Measurements from ENCODE around the gene CPSF7. TPM values are rescaled to one million over a fixed set of nuclear protein-coding genes. Genes with fewer than 3 reads are reported as not detected.

The CPSF7 gene
- total RNA-seq, 1 experiment from 2014 or later, result 87.0 TPM

DNA sequence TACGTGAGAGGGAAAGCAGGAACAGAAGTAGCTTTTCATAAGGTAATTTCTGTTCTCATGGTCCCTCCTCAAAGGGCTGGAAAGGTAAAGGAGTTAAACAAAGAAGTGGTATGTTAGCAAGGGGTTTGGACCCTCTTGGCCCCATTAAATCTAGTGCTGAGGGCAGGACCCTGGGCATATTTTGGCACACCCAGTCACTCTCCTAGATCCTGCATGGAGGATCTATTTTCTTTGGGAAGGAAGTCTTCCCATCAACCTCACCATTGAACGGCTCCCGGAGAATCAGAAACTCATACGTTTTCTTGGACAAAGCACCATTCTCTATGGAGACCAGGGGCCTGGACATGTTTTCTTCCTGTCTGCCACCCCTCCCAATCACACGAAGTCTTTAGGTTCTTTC, 25.7 kb downstream of the CPSF7 start:
- intact Hi-C loops (cut with micrococcal nuclease; ENCODE audit: unreplicated experiment), result no loop called here
- no peaks in the 10 kb centered on the region; the same call in 1 of the 2 replicates for H3K9me2 ChIP-seq (ENCODE audit: insufficient read depth)
- peaks cover 60% of the 10 kb centered on the region for H3K36me3 ChIP-seq (ENCODE audit: low read depth)
- no peak overlapping the region for H3K27ac ChIP-seq
- no peak for TF ChIP-seq EZH2 (IDR thresholded peaks at IDR 0.05; ENCODE audit: low read depth)
- TF ChIP-seq, protein P1, sequence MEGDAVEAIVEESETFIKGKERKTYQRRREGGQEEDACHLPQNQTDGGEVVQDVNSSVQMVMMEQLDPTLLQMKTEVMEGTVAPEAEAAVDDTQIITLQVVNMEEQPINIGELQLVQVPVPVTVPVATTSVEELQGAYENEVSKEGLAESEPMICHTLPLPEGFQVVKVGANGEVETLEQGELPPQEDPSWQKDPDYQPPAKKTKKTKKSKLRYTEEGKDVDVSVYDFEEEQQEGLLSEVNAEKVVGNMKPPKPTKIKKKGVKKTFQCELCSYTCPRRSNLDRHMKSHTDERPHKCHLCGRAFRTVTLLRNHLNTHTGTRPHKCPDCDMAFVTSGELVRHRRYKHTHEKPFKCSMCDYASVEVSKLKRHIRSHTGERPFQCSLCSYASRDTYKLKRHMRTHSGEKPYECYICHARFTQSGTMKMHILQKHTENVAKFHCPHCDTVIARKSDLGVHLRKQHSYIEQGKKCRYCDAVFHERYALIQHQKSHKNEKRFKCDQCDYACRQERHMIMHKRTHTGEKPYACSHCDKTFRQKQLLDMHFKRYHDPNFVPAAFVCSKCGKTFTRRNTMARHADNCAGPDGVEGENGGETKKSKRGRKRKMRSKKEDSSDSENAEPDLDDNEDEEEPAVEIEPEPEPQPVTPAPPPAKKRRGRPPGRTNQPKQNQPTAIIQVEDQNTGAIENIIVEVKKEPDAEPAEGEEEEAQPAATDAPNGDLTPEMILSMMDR (conservative IDR thresholded peaks at IDR 0.05), result no peak
- no peak overlapping the region for H3K4me2 ChIP-seq
- no peaks in the 10 kb centered on the region for H3K79me2 ChIP-seq (ENCODE audit: low read depth)
- no TSS peak for BruUV-seq (replicated peaks)
- ChIA-PET CTCF (interaction anchor here (0.7 kb wide), 1 partner anchor 373 kb away, joined by 3 read pairs; no protein-coding TSS in a partner anchor), POLR2A (ENCODE audit: unreplicated experiment) (no interaction called here)
- H3F3A ChIP-seq (ENCODE audit: insufficient read depth, low read depth), result peaks cover 40% of the 10 kb centered on the region
- H3K27me3 ChIP-seq (ENCODE audit: insufficient read depth, low read depth), result no peaks in the 10 kb centered on the region
- DNase-seq, result no peak
- H4K20me1 ChIP-seq (ENCODE audit: insufficient read depth), result peaks cover 13% of the 10 kb centered on the region; the same call in 1 of the 2 replicates
- no peak overlapping the region for H2AFZ ChIP-seq
- H3K4me1 ChIP-seq (replicated peaks; ENCODE audit: insufficient read depth), result no peaks in the 10 kb centered on the region
- H3K9me3 ChIP-seq (ENCODE audit: insufficient read depth, low read depth), result no peaks in the 10 kb centered on the region
- H3K4me3 ChIP-seq, result no peak overlapping the region

DNA sequence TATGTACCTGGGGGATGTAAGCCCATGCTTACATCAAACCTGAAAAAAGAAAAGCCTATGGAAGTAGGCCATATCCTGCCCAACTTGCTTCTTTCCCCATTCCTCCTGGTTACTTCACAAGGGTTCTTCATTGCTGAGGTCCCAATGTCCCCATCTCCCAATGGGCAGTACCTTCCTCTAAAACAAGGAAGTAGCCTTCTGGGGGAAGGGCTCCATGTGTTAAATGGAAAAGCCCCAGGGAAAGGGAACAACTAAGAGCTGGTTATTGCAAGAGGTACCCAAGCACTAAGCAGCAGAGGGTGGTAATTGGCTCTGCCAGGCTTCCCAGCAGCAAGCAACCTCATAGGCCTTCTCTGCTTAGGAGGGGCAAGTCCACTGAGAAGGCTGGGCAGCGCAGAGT, 26.1 kb downstream of the CPSF7 start:
- Histone ChIP-seq H3K9me2 (ENCODE audit: insufficient read depth) (no peaks in the 10 kb centered on the region; the same call in 1 of the 2 replicates), H3K4me2 (no peak overlapping the region), H3K27ac (no peak overlapping the region), H3K27me3 (ENCODE audit: insufficient read depth, low read depth) (no peaks in the 10 kb centered on the region), H2AFZ (no peak overlapping the region), H3K79me2 (ENCODE audit: low read depth) (no peaks in the 10 kb centered on the region), H3F3A (ENCODE audit: insufficient read depth, low read depth) (peaks cover 40% of the 10 kb centered on the region), H4K20me1 (ENCODE audit: insufficient read depth) (peaks cover 13% of the 10 kb centered on the region; the same call in 1 of the 2 replicates), H3K4me3 (no peak overlapping the region), H3K9me3 (ENCODE audit: insufficient read depth, low read depth) (no peaks in the 10 kb centered on the region), H3K36me3 (ENCODE audit: low read depth) (peaks cover 55% of the 10 kb centered on the region), H3K4me1 (replicated peaks; ENCODE audit: insufficient read depth) (no peaks in the 10 kb centered on the region)
- no peak for TF ChIP-seq EZH2 (IDR thresholded peaks at IDR 0.05; ENCODE audit: low read depth)
- TF ChIP-seq, protein P1 (conservative IDR thresholded peaks at IDR 0.05), result no peak
- ChIA-PET CTCF (interaction anchor here (0.7 kb wide), 1 partner anchor 372 kb away, joined by 3 read pairs; no protein-coding TSS in a partner anchor), POLR2A (ENCODE audit: unreplicated experiment) (no interaction called here)
- no TSS peak for BruUV-seq (replicated peaks)
- intact Hi-C loops (cut with micrococcal nuclease; ENCODE audit: unreplicated experiment), result no loop called here
- DNase-seq, result no peak

DNA sequence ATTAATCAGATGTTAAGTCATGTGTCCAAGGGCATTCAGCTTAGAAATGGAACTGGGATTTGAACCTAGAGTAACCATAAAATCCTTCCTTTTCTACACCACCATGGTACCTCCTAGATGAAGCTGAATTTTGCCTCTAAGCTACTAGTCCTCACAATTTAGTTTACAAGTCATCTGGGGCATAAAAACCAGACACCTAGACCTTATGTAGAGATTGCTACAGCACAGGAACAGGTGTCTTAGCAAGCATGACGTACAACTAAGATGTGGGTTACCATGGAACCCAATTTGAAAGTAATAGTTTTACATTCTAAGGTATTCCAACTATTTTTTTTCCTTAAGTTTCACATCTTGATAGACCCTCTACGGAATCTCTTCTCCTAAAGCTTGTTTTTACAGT, 28.2 kb downstream of the CPSF7 start:
- Histone ChIP-seq H3K9me3 (ENCODE audit: insufficient read depth, low read depth) (no peaks in the 10 kb centered on the region), H3K79me2 (ENCODE audit: low read depth) (no peaks in the 10 kb centered on the region), H3K9me2 (ENCODE audit: insufficient read depth) (no peaks in the 10 kb centered on the region; the same call in 1 of the 2 replicates), H3F3A (ENCODE audit: insufficient read depth, low read depth) (peaks cover 40% of the 10 kb centered on the region), H4K20me1 (ENCODE audit: insufficient read depth) (peaks cover 5% of the 10 kb centered on the region; the same call in 1 of the 2 replicates), H3K4me2 (no peak overlapping the region), H3K27ac (peak overlapping the region; percentile 13; the same call in 1 of the 2 replicates), H3K36me3 (ENCODE audit: low read depth) (peaks cover 37% of the 10 kb centered on the region), H3K4me1 (replicated peaks; ENCODE audit: insufficient read depth) (no peaks in the 10 kb centered on the region), H2AFZ (no peak overlapping the region), H3K4me3 (no peak overlapping the region), H3K27me3 (ENCODE audit: insufficient read depth, low read depth) (no peaks in the 10 kb centered on the region)
- intact Hi-C loops (cut with micrococcal nuclease; ENCODE audit: unreplicated experiment), result no loop called here
- ChIA-PET POLR2A (ENCODE audit: unreplicated experiment) (interaction anchor here (0.6 kb wide), 1 partner anchor 28 kb away, joined by 3 read pairs; the partner anchor contains the start of genes CPSF7 and SDHAF2), CTCF (interaction anchor here (0.6 to 1.1 kb wide), 3 partner anchors 9 to 595 kb away, joined by 3 to 4 read pairs (median 4); partner anchors contain the start of gene TMEM216)
- no TSS peak for BruUV-seq (replicated peaks)
- TF ChIP-seq EZH2 (IDR thresholded peaks at IDR 0.05; ENCODE audit: low read depth), result no peak
- TF ChIP-seq, protein P1 (conservative IDR thresholded peaks at IDR 0.05), result no peak
- no peak for DNase-seq
